Stimulated activated CD8-positive, alpha-beta memory T cell treated with anti-CD3 and anti-CD28 coated beads, Interleukin-2, amount 100 ng/mL, for 1 hour (primary cell): Measurements from ENCODE around the gene ISLR2.
"Not testable (repeated sequence)": the region's sequence is repeated elsewhere in the genome, so short reads cannot be mapped to it uniquely, and the experiment has no call there.

Source experiments
- DNase-seq, 2 donors: peaks; one replicate each; pipeline ENCODE4 v3.0.0-alpha.2; 2020; ENCODE audit warnings: low read depth in 2 of 2

Gene ISLR2, protein sequence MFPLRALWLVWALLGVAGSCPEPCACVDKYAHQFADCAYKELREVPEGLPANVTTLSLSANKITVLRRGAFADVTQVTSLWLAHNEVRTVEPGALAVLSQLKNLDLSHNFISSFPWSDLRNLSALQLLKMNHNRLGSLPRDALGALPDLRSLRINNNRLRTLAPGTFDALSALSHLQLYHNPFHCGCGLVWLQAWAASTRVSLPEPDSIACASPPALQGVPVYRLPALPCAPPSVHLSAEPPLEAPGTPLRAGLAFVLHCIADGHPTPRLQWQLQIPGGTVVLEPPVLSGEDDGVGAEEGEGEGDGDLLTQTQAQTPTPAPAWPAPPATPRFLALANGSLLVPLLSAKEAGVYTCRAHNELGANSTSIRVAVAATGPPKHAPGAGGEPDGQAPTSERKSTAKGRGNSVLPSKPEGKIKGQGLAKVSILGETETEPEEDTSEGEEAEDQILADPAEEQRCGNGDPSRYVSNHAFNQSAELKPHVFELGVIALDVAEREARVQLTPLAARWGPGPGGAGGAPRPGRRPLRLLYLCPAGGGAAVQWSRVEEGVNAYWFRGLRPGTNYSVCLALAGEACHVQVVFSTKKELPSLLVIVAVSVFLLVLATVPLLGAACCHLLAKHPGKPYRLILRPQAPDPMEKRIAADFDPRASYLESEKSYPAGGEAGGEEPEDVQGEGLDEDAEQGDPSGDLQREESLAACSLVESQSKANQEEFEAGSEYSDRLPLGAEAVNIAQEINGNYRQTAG

DNA sequence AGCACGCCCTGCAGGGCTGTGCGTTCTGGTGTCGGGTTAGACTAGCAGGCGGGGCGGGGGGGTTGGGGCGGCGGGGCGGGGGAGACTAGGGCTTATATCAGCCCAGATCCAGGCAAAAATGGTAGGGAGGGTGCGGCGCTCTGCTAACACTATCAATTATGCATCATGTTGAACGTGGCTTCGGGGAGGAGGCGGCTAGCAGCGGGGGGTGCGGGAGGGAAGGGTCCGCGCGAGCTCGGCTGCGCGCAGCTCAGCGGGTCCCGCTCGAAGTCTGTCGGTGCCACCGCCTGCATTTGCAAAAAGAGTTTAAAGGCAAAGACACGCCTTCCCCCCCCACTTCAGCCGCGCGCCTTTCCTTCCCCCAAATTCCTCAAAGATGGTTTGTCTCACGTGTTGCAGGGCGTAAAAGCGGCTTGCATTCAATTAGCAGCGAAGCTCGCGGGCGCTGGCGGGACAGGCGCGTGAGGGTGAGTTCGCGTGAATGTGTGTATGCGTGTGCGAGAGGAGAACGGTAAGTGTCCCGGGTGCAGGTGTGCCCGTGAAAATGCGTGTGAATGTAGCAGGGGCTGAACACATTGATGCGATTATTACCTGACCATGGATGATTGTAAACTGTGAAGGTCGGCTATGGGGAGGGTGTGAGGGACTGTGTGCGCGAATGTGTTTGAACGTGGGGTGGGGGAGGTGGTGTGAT is at the start of gene ISLR2:
TSS of gene ISLR2 (plus strand) at position 432 of the 694 bp plus-strand sequence. CDS start 2,169 bp downstream, outside the sequence.
- DNase-seq, result no peak

DNA sequence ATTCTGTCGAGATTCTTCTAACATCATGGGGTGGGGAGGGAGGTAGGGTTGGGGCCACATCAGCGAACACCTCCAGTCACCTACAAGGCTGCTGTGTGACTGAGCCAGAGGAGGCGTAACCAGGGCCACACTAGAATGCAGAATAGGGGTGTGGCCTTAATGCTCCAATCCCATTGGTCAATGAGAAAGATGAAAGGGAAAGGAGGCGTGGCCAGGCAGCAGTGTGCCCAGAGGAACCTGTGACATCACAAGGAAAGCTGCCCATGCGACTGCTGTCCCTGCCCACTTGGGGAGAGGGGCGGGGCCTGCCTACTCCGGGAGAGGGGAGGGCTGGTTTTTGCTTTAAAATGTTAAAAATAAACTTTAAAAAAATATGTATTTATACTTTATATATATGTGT is 47.9 kb upstream of the ISLR2 start, which contains the start of gene GOLGA6A:
TSS of gene GOLGA6A (minus strand) at position 101 of the 400 bp plus-strand sequence. CDS start at position 60, 41 bp downstream.
- DNase-seq, result not testable (repeated sequence)

DNA sequence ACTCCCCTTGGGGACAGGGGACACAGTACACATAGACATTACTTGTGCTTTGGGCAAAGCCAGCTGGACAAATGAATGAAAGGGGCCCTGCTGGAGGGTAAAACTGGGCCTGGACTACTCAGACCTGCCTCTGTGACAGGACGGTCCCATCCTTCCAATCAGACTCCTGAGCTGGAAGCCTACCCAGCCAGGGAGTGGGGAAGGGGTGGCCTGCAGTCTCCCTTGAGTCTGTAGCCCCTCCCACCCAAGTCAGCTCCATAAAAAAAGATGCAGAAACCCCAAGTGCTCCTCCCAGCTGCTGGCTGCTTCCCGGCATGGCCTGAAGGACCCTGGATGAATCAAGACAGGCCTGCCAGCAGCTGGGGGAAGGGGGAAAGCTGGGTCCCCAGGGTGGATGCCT is 35.8 kb upstream of the ISLR2 start:
- not testable (repeated sequence) for DNase-seq

DNA sequence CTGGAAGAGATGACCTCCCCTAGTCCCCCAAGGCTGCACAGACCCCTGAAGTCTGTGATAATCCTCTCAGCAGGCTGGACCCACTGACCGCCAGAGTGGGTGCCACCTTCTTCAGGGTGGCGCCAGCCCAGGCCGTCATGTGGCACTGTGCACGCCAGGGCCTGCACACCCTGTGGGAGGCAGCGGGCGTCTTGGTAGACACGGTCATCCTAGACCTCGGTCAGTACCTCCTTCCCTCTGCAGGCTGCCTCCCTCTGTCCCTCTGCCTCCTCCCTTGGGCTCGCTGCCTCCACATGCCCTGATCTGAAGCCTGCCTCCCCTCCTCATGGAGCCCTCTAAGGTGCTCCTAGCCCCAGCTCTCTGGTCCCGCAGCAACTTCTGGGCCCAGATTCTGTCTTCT is 34.8 kb upstream of the ISLR2 start:
- not testable (repeated sequence) for DNase-seq

DNA sequence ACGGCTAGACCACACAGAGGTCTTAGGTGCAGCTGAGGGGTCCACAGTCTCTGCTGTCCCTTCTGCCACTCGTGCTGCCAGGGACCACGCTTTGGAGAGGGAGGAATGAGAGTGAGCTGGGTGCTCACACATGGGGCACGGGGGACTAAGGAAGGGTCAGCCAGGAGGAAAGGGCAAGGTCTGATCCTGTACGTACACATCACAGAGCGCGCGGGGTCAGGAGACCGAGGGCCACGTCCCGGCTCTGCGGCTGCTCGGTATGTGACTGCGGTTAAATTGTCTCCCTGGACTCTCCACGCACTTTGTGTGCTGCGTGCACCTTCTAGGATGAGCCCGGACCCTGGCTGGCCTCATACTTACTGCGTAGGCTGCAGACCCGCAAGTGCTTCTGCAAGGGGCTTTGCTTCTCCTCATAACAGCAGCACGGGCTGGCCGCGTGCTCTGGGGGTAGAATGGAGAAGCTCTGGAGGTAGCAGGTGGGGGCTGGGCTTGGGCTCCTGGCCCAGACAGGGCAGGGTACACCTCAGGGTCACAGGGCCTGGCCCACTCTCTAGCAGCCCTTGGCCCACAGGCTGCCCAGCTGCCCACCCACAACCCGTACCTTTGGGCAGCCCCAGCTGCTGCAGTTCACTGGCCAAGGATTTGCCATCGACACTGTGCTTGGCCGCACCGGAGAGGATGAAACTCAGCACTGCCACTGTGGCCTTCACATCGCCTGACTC is 33.5 kb upstream of the ISLR2 start:
- not testable (repeated sequence) for DNase-seq

DNA sequence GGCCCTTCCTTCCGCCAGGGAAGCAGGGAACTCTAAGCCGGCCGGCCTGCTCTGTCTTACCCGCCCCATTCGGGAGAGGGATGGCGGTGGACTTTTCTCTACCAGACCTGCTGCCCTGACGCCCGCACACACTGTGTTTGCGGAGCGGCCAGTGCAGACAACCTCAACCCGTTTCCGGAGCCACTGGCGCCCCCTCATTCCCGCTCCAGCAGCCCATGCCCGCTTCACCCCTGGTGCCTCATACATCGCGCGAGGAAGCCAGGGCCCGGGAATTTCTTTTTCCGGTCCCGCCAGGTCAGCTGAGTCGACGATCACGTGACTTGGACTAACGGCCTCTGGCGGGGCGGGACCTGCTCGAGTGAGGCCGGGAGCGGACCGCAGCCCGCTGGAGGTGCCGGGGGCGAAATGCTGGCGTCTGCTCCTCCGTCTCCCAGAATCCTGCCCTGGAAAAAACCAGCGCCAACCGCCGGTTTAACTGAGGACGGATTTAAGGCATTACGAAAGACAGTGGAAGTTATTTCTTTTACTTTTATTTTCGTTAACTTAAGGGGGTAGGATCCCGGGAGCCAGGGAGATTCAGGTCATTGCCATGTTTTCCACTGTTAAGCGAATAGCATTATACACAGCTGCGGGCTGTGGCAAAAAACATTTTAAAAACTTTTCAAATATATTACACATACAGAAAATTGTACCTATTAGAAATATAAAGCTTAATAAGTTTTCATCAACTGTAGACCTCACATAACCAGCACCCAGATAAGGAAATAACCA is 30.2 kb upstream of the ISLR2 start:
- peak; percentile 21 to 28 for DNase-seq

DNA sequence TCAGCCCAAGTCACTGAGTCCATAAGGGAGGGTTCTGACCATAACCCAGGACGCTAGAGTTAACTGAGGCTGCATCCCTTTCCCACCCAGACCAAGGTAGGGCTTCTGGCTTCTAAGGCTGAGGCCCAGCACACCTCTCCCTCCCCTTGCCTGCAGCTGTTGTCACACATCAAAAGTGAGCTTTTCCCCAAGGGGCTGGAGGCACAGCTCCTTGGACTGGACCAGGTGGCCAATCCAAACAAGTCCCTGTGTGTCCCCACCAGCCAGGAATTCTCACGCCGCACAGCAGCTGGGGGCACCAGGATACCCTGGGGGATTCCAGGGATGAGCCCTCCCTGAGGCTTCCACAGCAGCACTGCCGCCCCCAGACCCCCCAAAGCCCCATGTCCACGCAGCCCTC is 22.3 kb upstream of the ISLR2 start:
- no peak for DNase-seq

DNA sequence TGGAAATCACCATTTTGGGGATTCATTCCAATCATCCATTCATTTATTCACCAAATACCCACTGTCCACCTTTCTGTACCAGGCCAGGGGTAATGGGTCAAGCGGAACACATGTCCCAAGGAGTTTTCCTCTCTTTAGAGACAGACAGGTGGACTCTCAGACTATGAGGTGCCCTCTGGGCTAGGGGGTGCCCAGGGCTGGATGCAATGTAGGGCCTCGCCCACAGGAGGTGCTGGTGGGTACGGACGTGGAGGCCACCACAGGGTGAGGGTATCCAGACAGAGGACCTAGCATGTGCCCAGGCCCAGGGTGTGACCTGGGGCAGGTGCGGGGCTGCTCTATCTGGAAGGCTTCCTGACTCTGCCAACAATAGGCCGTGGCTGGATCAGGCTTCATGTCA is 21.8 kb upstream of the ISLR2 start:
- not testable (repeated sequence) for DNase-seq

DNA sequence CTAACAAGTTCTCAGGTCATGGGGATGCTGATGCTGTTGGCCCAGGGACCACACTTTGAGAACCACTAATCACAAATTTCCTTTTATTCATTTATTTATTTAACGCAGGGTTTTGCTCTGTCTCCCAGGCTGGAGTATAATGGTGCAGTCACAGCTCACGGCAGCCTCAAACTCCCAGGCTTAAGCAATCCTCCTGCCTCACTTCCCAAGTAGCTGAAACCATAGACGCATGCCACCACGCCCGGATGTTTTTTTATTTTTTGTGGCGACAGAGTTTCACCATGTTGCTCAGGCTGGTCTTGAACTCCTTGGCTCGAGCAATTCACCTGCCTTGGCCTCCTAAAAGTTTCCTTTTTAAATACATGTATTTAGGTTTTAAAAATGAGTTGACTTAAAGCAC is 20.7 kb upstream of the ISLR2 start:
- no peak for DNase-seq

DNA sequence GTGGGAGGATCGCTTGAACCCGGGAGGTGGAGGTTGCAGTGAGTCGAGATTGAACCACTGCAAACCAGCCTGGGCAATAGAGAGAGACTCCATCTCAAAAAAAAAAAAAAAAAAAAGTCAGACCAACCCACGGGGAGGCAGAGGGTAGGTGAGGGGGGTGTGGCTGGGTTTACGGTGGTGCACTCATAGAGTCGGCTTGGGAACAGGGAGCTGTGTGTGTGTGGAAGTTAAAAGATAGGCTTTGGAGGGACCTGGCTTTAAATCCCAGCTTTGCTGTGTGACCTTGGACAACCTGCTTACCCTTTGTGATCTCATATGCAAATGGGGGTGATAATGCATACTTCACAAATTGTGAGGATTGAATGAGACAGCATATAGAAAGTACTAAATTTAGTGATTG is 10.0 kb upstream of the ISLR2 start:
- no peak for DNase-seq

DNA sequence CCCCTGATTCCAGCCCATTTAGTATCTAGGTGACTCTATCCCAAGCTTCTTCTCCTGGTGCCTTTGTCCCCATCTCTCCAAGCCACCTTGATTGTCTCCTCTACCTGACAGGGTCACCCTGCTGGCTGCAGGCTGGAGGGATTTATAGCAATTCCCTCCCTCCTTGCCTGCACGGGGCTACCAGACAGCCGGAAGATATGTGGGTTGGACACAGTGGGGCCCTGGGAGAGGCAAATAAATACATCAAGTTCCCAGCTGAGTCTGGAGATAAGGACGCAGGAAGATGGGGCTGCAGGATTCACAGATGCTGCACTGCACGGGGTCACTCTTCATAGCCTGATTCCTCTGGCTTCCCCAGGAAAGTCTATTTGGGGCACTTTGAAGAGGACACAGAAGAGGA is 9.3 kb upstream of the ISLR2 start:
- no peak for DNase-seq

DNA sequence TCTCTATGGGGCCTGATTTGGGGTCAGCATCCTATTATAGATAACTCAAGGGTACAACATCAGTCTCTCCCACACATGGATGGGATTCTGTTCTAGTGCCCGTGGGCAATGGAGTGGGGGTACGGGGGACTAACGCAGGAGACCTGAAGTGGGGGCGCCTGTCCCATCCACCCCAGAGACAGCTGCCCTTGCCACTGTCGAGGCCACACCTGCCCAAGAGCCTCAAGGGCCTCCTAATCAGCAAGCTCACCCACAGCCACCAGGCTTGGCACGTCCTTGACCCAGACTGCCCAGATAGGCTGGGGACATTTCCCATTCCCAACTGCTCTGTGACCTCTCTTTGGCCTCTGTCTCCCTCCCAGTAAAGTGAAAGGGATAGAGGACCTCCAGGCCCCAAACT is 8.5 kb upstream of the ISLR2 start:
- DNase-seq, result no peak

DNA sequence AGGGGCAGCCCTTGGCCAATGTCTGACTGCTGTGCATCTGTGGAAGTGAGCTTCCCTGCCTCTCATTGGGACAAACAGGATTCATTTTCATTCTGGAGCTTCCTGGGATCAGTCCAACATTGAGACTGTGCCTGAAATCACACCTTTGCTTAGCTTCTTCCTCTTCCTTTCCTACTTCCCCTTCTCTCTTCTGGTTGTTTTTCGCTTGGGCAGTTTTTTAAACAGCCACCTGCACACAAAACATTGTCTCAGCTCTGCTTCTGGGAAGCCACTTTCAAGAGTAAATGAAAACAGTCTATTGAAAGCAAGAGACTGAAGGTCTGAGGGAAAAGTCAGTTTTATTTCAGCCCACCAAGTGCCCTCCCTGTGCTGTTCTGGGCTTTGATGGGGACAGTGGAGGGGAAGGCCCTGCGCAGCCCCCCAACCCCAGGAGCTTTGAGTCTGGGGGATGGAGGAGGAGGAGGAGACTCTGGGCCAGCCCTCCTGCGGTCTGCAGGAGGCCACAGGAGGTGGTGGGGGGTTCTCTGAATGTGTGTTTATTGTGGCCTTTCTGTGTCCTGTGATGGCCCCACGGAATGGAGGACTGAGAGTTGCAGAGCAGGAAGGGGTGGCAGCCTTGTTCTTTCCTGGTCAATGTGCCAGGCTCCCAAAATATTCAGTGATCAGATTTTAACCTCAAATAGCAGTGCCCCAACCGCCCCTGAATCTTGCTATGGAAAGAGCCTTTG is 7.8 kb upstream of the ISLR2 start:
- DNase-seq, result no peak

DNA sequence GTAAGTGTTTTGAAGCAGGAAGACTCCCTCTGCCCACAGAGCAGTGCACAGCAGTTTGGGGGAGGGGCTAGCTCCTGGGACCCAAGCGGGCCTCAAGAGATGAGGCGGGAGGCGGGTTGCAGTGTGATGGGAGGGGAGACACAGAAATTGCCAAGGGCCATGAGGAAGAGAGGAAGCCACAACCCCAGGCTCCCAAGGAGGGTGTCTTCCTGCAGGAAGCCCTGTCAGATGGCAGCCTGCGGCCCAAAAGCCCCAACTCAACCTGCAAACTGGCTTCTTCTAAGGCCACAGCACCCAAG is 7.3 kb upstream of the ISLR2 start:
- no peak for DNase-seq

DNA sequence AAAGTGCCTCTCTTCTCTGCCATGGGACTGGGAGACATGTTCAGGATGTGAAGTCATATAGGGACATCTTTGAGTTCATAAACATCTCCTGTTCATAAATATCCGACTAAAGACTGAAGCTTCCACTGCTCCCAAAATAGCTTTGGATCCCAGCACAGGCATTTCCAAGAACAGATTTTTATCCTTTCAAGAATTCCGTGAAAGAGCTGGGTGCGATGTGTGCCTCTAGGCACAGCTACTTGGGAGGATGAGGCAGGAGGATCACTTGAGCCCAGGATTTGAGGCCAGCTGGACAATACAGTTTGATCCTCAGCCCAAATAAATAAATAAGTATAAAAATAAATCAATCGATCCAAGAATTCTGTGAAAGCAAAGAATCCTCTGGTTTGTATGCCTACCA is 6.7 kb upstream of the ISLR2 start:
- DNase-seq, result no peak

DNA sequence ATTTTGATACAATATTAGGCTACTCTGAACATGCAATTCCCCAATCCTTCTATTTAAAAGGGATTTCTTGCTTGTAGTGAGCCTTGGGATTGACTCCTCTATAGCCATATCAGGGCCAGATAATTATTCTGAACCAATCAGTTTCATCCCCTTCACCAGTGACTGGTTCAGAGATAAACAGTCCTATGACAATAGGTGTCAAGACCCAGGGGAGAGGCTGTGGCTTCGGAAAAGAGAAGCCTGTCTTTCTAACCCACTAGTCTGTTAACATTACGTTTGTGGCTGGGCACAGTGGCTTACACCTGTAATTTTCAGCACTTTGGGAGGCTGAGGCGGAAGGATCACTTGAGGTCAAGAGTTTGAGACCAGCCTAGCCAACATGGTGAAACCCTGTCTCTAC is 6.2 kb upstream of the ISLR2 start:
- no peak for DNase-seq

DNA sequence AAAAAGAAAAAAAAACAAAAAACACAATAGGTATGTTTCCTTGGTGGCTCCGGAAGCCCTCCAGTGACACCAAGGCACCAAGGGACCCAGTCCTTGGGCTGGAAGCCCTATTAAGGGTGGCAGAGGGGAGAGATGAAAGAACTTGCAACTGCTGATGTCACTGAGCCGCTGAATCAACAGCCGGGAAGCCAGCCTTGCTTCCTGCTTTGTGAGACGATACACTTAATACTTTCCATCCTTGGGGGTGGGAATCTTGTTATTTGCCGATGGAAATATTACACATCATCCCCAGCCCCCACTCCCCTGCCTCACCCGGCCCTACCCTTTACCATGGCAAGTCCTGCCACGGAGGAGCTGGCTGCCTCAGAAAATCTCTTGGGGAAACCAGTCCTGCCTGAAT is 5.6 kb upstream of the ISLR2 start:
- DNase-seq, result no peak

DNA sequence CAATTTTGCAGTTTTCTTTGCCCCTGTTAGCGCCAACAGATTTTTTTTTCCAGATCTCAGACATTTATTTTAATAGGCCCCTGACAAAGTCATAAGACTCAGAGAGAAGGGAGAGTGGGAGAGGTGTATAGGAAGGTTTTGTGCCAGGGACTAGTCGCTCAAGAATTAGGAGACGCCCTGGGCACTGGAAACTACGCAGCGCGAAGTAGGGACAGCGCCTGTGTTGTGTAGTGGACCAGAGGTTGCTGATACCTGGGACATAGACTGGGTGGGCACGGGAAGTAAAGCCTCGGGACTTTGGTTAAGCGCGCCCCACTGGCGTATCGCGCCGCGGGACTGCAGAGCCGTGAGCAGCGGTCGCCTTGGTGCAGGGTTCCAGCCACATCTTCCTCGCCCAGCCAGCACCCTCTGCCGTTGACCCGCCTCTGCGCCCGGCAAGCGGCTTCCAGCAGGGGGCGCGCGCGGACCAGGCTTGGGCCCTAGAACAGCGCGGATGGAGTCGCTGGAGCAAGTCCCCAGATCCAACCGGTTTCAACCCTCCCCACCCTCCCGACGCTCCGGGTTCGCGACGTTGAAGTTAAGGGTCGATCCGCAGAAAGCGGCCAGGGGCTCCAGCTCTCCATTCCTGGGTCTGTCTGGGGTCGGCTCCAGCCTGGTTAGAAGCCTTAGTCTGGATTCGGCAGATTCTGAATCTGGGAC is 3.0 kb upstream of the ISLR2 start:
- DNase-seq, result peak; percentile 63 to 67

DNA sequence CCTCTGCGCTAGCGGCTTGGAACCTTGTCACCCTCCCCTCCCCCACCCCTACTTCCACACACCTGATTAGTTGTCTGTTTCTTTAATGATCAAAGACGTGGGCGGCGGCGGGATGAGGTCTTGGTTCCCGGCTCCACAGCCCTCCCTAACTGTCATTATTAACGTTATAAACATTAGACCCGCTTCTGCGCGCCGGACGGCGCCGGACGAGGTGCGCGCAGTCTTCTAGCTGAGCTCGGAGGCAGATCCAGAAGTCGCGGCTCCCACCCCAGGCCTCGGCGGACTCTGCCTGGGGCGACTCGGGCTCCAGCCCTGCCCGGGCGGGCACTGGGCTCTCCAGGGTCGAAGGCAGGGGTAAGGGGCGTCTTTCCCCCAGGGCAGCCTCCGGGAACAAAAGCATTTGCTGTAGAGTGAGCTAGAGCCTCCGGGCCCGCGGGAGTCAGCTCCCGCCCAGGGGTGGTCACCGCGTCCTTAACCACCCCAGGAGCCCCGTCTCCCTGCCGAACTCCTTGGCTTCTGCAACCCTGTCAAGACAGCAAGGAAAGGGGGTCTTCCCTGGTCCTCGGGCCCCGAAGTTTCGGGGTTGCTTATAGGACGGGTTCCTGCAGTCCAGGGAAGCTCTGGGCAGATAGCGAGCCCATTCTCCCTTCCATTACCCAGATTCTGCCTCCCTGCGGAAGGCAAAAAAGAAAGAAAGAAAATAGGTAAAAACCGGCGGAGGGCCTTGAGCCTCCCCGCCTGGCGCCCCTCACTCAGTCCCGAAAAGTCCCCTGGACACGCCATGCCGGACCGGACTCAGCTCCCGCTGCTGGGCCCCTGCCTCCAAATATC is 2.2 kb upstream of the ISLR2 start:
- no peak for DNase-seq
